GM12878 (cell line): ENCODE measurements around the gene THAP3. TPM values are rescaled to one million over a fixed set of nuclear protein-coding genes. Genes with fewer than 3 reads are reported as not detected.

Source experiments
- CREB1 ChIP-seq: IDR thresholded peaks from 2 replicates; pipeline ENCODE4 v1.6.1; 2012; ENCODE audit warnings: low read depth, mild to moderate bottlenecking, inconsistent platforms
- GABPA ChIP-seq: IDR thresholded peaks from 2 replicates; pipeline ENCODE4 v1.6.1; 2014; ENCODE audit warnings: antibody characterized with exemption, low read depth, mild to moderate bottlenecking, inconsistent platforms
- HDGF ChIP-seq: fragments of 450-650 bp; IDR thresholded peaks from 2 replicates; pipeline ENCODE4 v1.6.1; 2016; ENCODE audit warnings: antibody characterized with exemption
- MLLT1 ChIP-seq: fragments of 450-650 bp; IDR thresholded peaks from 2 replicates; pipeline ENCODE4 v1.6.1; 2016; ENCODE audit warnings: mild to moderate bottlenecking
- NBN ChIP-seq: fragments of 450-650 bp; IDR thresholded peaks from 2 replicates; pipeline ENCODE4 v1.6.1; 2016
- ZBTB11 ChIP-seq: fragments of 450-650 bp; formaldehyde crosslinking; IDR thresholded peaks from 2 replicates; pipeline ENCODE4 v1.5.0; 2022; ENCODE audit warnings: mild to moderate bottlenecking, missing genetic modification characterization
- ZBTB33 ChIP-seq: fragments of 450-650 bp; IDR thresholded peaks from 2 replicates; pipeline ENCODE4 v1.6.1; 2017; ENCODE audit warnings: mild to moderate bottlenecking
- ZNF217 ChIP-seq: fragments of 450-650 bp; IDR thresholded peaks from 2 replicates; pipeline ENCODE4 v1.6.1; 2017; ENCODE audit warnings: antibody characterized with exemption, mild to moderate bottlenecking
- polyA plus RNA-seq, 11 experiments: library from polyadenylated mRNA; depleted of rRNA in 4 of 11; unstranded in 6 of 11; stranded (reverse) in 5 of 11; fragments of >200 nt; fragmentation: Nextera tagmentation in 4 of 11; fragmentation: Illumina TruSeq in 1 of 11; extraction: Ambion mirVana in 4 of 11; extraction: Trizol in 1 of 11; gene quantifications; 1 replicate in 1 of 11; 2 replicates in 10 of 11; pipeline versions ENCODE4 v1.2.1 to v1.2.3, GENCODE V29; 2011 to 2016; ENCODE audit warnings: inconsistent platforms in 2 of 11, missing spikeins in 2 of 11, low read depth in 1 of 11
- total RNA-seq, 4 experiments: library from RNA; depleted of rRNA in 3 of 4; stranded (reverse); fragments of >200 nt in 3 of 4; fragmentation: Illumina TruSeq in 1 of 4; extraction: Trizol in 1 of 4; gene quantifications; 2 replicates each; pipeline versions ENCODE4 v1.2.1 to v1.2.3, GENCODE V29; 2013 to 2021

Gene THAP3
- total and polyA plus RNA-seq, 10 of the 15 experiments (the other 5 are each of a cell fraction or from before 2014, with no cell fraction given): 1.5 to 19.5 (median 11.9) TPM

- TF ChIP-seq ZBTB11 (CRISPR knock-in tag): no peak
- 0 out of 2 replicates have a peak, but pooled peaks have one; percentile 19 for TF ChIP-seq ZNF217
- TF ChIP-seq CREB1: peak; percentile 73
- TF ChIP-seq ZBTB33: no peak
- TF ChIP-seq MLLT1: no peak
- TF ChIP-seq HDGF: peak; percentile 75
- no peak for TF ChIP-seq GABPA
- peak; percentile 81 for TF ChIP-seq NBN
These were observed at the start of gene THAP3 (continued) for GRCh38 chr1:6624710-6625583.
